MM.1S (cell line): ENCODE results near the gene GPR62.

ENCODE experiments used
- EZH2phosphoT487 ChIP-seq: fragments of 300-600 bp; sonication (generic); IDR thresholded peaks from 2 replicates; pipeline ENCODE4 v1.6.1; 2018; ENCODE audit warnings: antibody characterized with exemption, low read length
- TF ChIP-seq, protein P1 (sequence below): fragments of 300-600 bp; sonication (generic); IDR thresholded peaks from 2 replicates; pipeline ENCODE4 v1.5.1; 2016; ENCODE audit warnings: antibody characterized with exemption, low read length, mixed read lengths

GRCh38 chr3:51930439-51930838 lies 24.7 kb upstream of the GPR62 start:
- no peak for TF ChIP-seq EZH2phosphoT487
- TF ChIP-seq, protein P1, sequence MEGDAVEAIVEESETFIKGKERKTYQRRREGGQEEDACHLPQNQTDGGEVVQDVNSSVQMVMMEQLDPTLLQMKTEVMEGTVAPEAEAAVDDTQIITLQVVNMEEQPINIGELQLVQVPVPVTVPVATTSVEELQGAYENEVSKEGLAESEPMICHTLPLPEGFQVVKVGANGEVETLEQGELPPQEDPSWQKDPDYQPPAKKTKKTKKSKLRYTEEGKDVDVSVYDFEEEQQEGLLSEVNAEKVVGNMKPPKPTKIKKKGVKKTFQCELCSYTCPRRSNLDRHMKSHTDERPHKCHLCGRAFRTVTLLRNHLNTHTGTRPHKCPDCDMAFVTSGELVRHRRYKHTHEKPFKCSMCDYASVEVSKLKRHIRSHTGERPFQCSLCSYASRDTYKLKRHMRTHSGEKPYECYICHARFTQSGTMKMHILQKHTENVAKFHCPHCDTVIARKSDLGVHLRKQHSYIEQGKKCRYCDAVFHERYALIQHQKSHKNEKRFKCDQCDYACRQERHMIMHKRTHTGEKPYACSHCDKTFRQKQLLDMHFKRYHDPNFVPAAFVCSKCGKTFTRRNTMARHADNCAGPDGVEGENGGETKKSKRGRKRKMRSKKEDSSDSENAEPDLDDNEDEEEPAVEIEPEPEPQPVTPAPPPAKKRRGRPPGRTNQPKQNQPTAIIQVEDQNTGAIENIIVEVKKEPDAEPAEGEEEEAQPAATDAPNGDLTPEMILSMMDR = no peak
